CD8-positive, alpha-beta memory T cell (primary cell): ENCODE results near the gene LGR6. TPM values are rescaled to one million over a fixed set of nuclear protein-coding genes. Genes with fewer than 3 reads are reported as not detected.
A peak's percentile ranks its signal among the peaks of the same experiment; 100 is the strongest.

Experiments
- CTCF ChIA-PET: fragments of 350-600 bp; sonication (Branson Sonifier 250); formaldehyde crosslinking; loops from one replicate; lab custom pipeline; 2021; ENCODE audit warnings: antibody characterized with exemption; lab: Charles Lee
- POLR2A ChIA-PET: fragments of 350-600 bp; sonication (Branson Sonifier 250); formaldehyde crosslinking; loops from one replicate; lab custom pipeline; 2021; ENCODE audit warnings: antibody characterized with exemption; lab: Charles Lee
- DNase-seq, 5 donors: peaks; one replicate each; pipeline versions ENCODE4 v3.0.0 to v3.0.0-alpha.2; 2020 to 2022; ENCODE audit warnings: mixed read lengths in 1 of 5
- H3K27ac ChIP-seq: one replicate; pipeline ENCODE4 v1.7.0; 2013; ENCODE audit warnings: low read depth, mild to moderate bottlenecking, low read length, moderate library complexity
- H3K27me3 ChIP-seq: 2 replicates; pipeline ENCODE4 v1.7.0; 2013; ENCODE audit warnings: low read length, mild to moderate bottlenecking; ENCODE audit not compliant: insufficient read depth, poor library complexity, severe bottlenecking
- H3K36me3 ChIP-seq: 2 replicates; pipeline ENCODE4 v1.7.0; 2013; ENCODE audit warnings: mild to moderate bottlenecking, low read length, moderate library complexity; ENCODE audit not compliant: insufficient read depth
- H3K4me1 ChIP-seq: 2 replicates; pipeline ENCODE4 v1.7.0; 2013; ENCODE audit warnings: mild to moderate bottlenecking, low read length, moderate library complexity; ENCODE audit not compliant: insufficient read depth
- H3K4me3 ChIP-seq: 2 replicates; pipeline ENCODE4 v1.7.0; 2013; ENCODE audit warnings: mild to moderate bottlenecking, low read length
- H3K9me3 ChIP-seq: 2 replicates; pipeline ENCODE4 v1.7.0; 2013; ENCODE audit warnings: mild to moderate bottlenecking, low read length
- H3K27ac Mint-ChIP-seq, 8 donors: one replicate each; pipeline ENCODE4 v1.8.0; 2020 to 2021; ENCODE audit warnings: mixed read lengths in 8 of 8, mild to moderate bottlenecking in 6 of 8, inconsistent platforms in 3 of 8, moderate library complexity in 3 of 8
- H3K27me3 Mint-ChIP-seq, 2 donors: one replicate each; pipeline ENCODE4 v1.8.0; 2020 to 2021; ENCODE audit warnings: mixed read lengths in 2 of 2, mild to moderate bottlenecking in 1 of 2, moderate library complexity in 1 of 2
- H3K36me3 Mint-ChIP-seq, 3 donors: one replicate each; pipeline ENCODE4 v1.8.0; 2020 to 2021; ENCODE audit warnings: mixed read lengths in 3 of 3, inconsistent platforms in 1 of 3, mild to moderate bottlenecking in 1 of 3
- H3K4me1 Mint-ChIP-seq, 3 donors: one replicate each; pipeline ENCODE4 v1.8.0; 2020 to 2021; ENCODE audit warnings: mixed read lengths in 3 of 3, inconsistent platforms in 1 of 3, mild to moderate bottlenecking in 1 of 3
- H3K4me3 Mint-ChIP-seq, 7 donors: one replicate each; pipeline ENCODE4 v1.8.0; 2020 to 2021; ENCODE audit warnings: mixed read lengths in 7 of 7, mild to moderate bottlenecking in 6 of 7, moderate library complexity in 4 of 7, inconsistent platforms in 2 of 7
- H3K9me3 Mint-ChIP-seq, 5 donors: one replicate each; pipeline ENCODE4 v1.8.0; 2020 to 2022; ENCODE audit warnings: mixed read lengths in 5 of 5, mild to moderate bottlenecking in 3 of 5, moderate library complexity in 2 of 5, inconsistent platforms in 1 of 5
- polyA plus RNA-seq: library from polyadenylated mRNA; unstranded; fragments of 300-500 nt; fragmentation: Illumina TruSeq; gene quantifications from one replicate; pipeline ENCODE4 v1.2.3, GENCODE V29; 2021
- total RNA-seq, 2 experiments: library from RNA; stranded (reverse); gene quantifications; one replicate each; pipeline ENCODE4 v1.2.3, GENCODE V29; 2021

LGR6 gene
- total and polyA plus RNA-seq, 3 experiments from 2014 or later = 0.40 to 3.1 (median 0.53) TPM

DNA sequence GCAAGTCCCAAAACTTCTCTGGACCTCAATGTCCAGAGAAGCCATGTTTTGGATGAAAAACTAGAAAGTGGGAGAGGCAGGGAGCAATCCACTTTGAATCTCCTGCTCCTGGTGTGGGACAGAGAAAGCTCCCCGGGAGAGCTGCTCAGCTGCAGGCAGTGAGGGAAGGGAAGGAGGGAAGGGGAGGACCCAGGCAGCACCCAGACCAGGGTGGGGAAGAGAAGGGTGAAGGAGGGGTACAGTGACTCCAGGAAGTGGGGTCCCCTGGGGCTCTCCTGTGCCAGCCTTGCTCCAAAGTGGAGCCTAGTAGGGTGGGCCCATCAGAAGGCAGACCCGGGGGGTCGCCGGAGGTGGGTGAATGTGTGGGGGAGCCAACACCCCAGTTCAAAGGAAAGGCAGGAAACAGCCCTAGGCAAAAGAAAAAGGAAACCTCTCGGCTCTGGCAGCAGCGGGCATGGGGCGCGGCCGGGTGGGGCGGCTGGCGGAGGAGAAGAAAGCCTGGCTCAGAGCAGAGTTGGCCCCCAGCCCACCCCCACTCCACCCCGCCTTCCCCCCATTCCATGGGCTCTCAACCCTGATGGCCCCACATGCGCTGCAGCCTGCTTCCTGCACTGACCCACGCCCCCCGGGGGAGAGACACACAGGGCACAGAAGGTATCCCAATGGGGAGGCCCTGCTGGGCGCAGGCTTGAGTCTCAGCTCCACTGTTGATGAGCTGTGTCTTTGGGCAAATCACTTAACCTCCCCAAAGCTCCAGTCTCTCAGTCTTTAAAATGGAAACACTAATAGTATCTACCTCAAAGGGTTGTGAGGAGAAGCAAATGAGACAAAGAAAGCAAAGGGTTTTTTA is 5.7 kb downstream of the LGR6 start:
- ChIA-PET POLR2A (no interaction called here), CTCF (interaction anchor here (0.8 to 2.1 kb wide), 3 partner anchors 10 to 14 kb away, joined by 3 to 7 read pairs (median 3); no protein-coding TSS in a partner anchor)
- no peaks in the 10 kb centered on the region for H3K9me3 ChIP-seq
- peaks cover 60% of the 10 kb centered on the region for H3K4me1 ChIP-seq
- Mint-ChIP-seq H3K27ac (peak overlapping the region; percentile 49 to 92 (median 78)), H3K4me1 (peaks cover 33 to 55% (median 36%) of the 10 kb centered on the region in 3 donors), H3K9me3 (no peaks in the 10 kb centered on the region), H3K27me3 (peaks cover 9 to 12% of the 10 kb centered on the region in 2 donors), H3K36me3 (no peaks in the 10 kb centered on the region), H3K4me3 (peak overlapping the region in 4 of 7 donors; percentile 20 to 77 (median 32))
- DNase-seq = no peak
- H3K27ac ChIP-seq = peak overlapping the region; percentile 24
- H3K27me3 ChIP-seq = no peaks in the 10 kb centered on the region
- H3K36me3 ChIP-seq = no peaks in the 10 kb centered on the region
- H3K4me3 ChIP-seq = no peak overlapping the region

DNA sequence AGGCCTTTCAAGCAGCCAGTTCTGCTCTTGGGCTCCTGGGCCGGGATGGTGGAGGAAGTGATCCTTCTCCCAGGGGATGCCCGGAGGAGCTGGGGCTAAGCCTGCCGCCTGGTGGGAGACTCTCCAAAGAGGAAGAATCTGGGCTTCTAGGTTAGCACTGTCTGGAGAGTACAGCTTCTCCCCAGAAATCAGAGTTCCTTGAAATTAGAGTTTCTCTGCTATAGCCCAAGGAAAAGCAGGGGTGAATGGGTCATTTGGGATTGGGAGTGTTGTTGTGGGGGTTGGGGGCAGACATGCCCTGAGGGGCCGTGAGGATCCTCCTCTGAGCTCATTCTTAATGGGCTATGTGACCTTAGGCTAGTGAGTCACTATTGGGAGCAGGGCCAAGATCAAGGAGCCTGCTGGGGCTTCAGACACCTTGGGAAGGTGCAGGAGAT is 6.5 kb downstream of the LGR6 start:
- Histone ChIP-seq H3K36me3 (no peaks in the 10 kb centered on the region), H3K9me3 (no peaks in the 10 kb centered on the region), H3K4me3 (no peak overlapping the region), H3K4me1 (peaks cover 60% of the 10 kb centered on the region), H3K27ac (no peak overlapping the region), H3K27me3 (no peaks in the 10 kb centered on the region)
- H3K4me1 Mint-ChIP-seq = peaks cover 33 to 55% (median 34%) of the 10 kb centered on the region in 3 donors
- peak overlapping the region in 2 of 7 donors; percentile 30 to 72 for H3K4me3 Mint-ChIP-seq
- CTCF ChIA-PET = interaction anchor here (0.8 to 2.1 kb wide), 3 partner anchors 11 to 15 kb away, joined by 3 to 7 read pairs (median 3); no protein-coding TSS in a partner anchor
- POLR2A ChIA-PET = no interaction called here
- peaks cover 2 to 5% of the 10 kb centered on the region in 2 donors for H3K27me3 Mint-ChIP-seq
- no peaks in the 10 kb centered on the region for H3K9me3 Mint-ChIP-seq
- H3K36me3 Mint-ChIP-seq = no peaks in the 10 kb centered on the region
- DNase-seq = no peak
- peak overlapping the region in 5 of 8 donors; percentile 30 to 90 (median 56) for H3K27ac Mint-ChIP-seq

DNA sequence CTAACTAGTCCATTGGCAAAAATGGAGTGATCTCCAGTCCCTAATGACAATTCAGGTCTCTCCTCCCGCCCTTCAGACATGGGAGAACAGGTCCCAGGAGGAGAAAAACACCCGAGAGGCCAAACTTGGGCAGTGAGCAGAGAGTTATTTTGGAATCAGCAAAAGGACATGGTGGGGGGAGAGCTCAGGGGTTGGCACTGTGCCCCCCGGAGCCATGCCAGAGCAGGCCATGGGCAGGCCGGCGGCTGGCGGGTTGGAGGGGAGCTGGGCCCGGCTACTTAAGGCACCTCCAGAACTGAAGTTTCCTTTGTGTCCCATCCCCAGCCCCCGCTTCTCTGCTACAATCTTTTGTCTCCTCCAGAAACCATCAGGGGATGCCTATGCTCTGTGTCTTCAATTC is 7.1 kb downstream of the LGR6 start:
- Mint-ChIP-seq H3K27me3 (no peaks in the 10 kb centered on the region), H3K4me1 (peaks cover 30 to 55% (median 33%) of the 10 kb centered on the region in 3 donors), H3K4me3 (peak overlapping the region in 5 of 7 donors; percentile 8 to 85 (median 58)), H3K36me3 (no peaks in the 10 kb centered on the region), H3K27ac (peak overlapping the region in 7 of 8 donors; percentile 73 to 97 (median 87)), H3K9me3 (no peaks in the 10 kb centered on the region)
- peaks cover 60% of the 10 kb centered on the region for H3K4me1 ChIP-seq
- POLR2A ChIA-PET = no interaction called here
- H3K27me3 ChIP-seq = no peaks in the 10 kb centered on the region
- no peak overlapping the region for H3K4me3 ChIP-seq
- no peaks in the 10 kb centered on the region for H3K36me3 ChIP-seq
- no peaks in the 10 kb centered on the region for H3K9me3 ChIP-seq
- CTCF ChIA-PET = interaction anchor here (1.1 to 2.1 kb wide), 3 partner anchors 7 to 12 kb away, joined by 3 to 7 read pairs (median 4); partner anchors contain the start of gene LGR6
- no peak for DNase-seq
- no peak overlapping the region for H3K27ac ChIP-seq

DNA sequence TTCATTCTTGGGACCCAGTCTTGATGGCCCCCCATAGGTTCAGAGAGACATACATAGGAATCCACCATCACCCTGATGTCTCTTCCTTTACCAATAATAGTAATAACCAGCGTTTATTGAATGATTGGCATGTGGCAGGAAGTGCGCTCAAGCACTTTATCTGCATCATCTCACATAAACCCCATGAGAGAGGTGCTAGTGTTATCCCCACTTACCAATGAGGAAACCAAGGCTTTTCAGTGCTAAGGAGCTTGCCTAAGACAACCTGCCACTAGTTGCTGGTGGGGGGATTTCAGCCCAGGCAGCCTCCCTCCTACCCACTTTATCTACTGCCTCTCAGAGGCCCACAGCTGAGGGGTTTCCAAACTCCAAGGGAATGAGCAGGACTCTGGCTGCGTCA is 7.7 kb downstream of the LGR6 start:
- Mint-ChIP-seq H3K27ac (peak overlapping the region; percentile 73 to 97 (median 86)), H3K4me3 (peak overlapping the region; percentile 23 to 85 (median 58)), H3K4me1 (peaks cover 30 to 52% (median 33%) of the 10 kb centered on the region in 3 donors), H3K36me3 (no peaks in the 10 kb centered on the region), H3K9me3 (no peaks in the 10 kb centered on the region), H3K27me3 (no peaks in the 10 kb centered on the region)
- ChIA-PET POLR2A (interaction anchor here (0.5 kb wide), 1 partner anchor 189 kb away, joined by 4 read pairs; no protein-coding TSS in a partner anchor), CTCF (interaction anchor here (1.2 to 2.1 kb wide), 2 partner anchors 8 to 12 kb away, joined by 4 to 7 read pairs; partner anchors contain the start of gene LGR6)
- DNase-seq = peak in 2 of 5 donors; percentile 16 to 34
- peaks cover 60% of the 10 kb centered on the region for H3K4me1 ChIP-seq
- no peak overlapping the region for H3K27ac ChIP-seq
- no peaks in the 10 kb centered on the region for H3K9me3 ChIP-seq
- H3K36me3 ChIP-seq = no peaks in the 10 kb centered on the region
- no peak overlapping the region for H3K4me3 ChIP-seq
- H3K27me3 ChIP-seq = no peaks in the 10 kb centered on the region

DNA sequence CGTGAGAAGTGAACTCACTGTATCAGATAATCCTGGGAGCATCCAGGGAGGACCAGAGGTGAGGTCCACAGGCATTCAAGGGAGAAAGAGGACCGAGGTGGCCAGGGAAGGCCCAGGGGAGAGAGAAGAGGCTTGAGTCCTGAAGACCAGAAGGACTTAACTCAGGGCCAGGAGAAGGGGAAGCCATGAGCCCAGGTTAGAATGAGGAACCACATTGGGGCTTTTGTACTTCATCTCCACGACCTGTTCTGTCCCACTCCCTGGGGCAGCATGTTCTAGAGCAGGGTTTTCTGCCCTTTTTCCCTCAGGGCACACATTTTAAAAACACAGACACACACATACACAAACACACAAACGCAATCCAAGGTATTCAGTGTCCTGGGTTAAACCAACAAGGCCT is 8.4 kb downstream of the LGR6 start:
- POLR2A ChIA-PET = no interaction called here

DNA sequence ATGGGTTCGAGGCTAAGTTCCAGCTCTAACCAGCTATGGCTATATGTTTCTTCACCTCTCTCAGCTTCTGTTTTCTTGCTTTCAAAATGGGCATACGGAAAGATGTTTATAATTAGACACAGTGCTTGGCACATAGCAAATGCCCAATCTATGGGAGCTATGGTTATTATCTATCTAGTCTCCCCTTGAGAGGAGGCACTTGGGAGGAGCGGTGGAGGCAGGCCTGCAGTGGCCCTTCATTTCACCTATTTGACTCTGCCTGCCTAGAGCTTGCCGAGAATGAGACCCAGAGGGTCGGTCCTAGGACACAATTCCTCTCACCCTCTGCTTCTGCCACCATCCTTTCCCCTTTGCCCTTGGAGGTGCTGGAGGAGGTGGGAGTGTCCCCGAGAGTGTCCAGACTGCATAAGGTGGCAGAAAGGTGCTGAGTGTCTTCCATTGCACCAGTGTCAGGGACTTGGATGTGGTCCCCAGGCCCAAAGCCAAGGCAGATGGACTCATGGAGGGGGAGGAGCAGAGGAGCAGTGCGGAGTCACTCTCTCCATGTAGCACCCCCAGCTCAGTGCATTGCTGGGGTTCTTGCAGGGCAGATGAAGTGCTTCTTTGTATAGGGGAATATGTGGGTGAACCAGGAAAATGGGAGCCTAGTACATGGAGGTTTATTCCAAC is 9.0 kb downstream of the LGR6 start:
- Mint-ChIP-seq H3K4me1 (peaks cover 17 to 41% (median 21%) of the 10 kb centered on the region in 3 donors), H3K36me3 (no peaks in the 10 kb centered on the region), H3K27me3 (no peaks in the 10 kb centered on the region), H3K4me3 (peak overlapping the region in 1 of 7 donors; percentile 37), H3K9me3 (no peaks in the 10 kb centered on the region), H3K27ac (peak overlapping the region in 7 of 8 donors; percentile 14 to 89 (median 40))
- Histone ChIP-seq H3K27ac (no peak overlapping the region), H3K27me3 (no peaks in the 10 kb centered on the region), H3K36me3 (no peaks in the 10 kb centered on the region), H3K4me1 (peaks cover 53% of the 10 kb centered on the region), H3K9me3 (no peaks in the 10 kb centered on the region), H3K4me3 (no peak overlapping the region)
- ChIA-PET CTCF (interaction anchor here (1.2 kb wide), 1 partner anchor 12 kb away, joined by 3 read pairs; no protein-coding TSS in a partner anchor), POLR2A (no interaction called here)
- DNase-seq = no peak

More for the DNA sequence above, 8.4 kb downstream of the LGR6 start:
- no peaks in the 10 kb centered on the region for H3K36me3 ChIP-seq
- H3K9me3 Mint-ChIP-seq = no peaks in the 10 kb centered on the region
- H3K27ac ChIP-seq = no peak overlapping the region
- H3K9me3 ChIP-seq = no peaks in the 10 kb centered on the region
- H3K4me1 ChIP-seq = peaks cover 54% of the 10 kb centered on the region
- H3K4me3 ChIP-seq = no peak overlapping the region
- no peak for DNase-seq
- CTCF ChIA-PET = interaction anchor here (1.2 kb wide), 2 partner anchors 9 to 12 kb away, joined by 3 to 4 read pairs; partner anchors contain the start of gene LGR6
- no peaks in the 10 kb centered on the region for H3K36me3 Mint-ChIP-seq
- peak overlapping the region in 1 of 7 donors; percentile 37 for H3K4me3 Mint-ChIP-seq
- H3K27me3 ChIP-seq = no peaks in the 10 kb centered on the region
- no peaks in the 10 kb centered on the region for H3K27me3 Mint-ChIP-seq
- H3K27ac Mint-ChIP-seq = peak overlapping the region; percentile 73 to 93 (median 86)
- peaks cover 24 to 48% (median 27%) of the 10 kb centered on the region in 3 donors for H3K4me1 Mint-ChIP-seq

DNA sequence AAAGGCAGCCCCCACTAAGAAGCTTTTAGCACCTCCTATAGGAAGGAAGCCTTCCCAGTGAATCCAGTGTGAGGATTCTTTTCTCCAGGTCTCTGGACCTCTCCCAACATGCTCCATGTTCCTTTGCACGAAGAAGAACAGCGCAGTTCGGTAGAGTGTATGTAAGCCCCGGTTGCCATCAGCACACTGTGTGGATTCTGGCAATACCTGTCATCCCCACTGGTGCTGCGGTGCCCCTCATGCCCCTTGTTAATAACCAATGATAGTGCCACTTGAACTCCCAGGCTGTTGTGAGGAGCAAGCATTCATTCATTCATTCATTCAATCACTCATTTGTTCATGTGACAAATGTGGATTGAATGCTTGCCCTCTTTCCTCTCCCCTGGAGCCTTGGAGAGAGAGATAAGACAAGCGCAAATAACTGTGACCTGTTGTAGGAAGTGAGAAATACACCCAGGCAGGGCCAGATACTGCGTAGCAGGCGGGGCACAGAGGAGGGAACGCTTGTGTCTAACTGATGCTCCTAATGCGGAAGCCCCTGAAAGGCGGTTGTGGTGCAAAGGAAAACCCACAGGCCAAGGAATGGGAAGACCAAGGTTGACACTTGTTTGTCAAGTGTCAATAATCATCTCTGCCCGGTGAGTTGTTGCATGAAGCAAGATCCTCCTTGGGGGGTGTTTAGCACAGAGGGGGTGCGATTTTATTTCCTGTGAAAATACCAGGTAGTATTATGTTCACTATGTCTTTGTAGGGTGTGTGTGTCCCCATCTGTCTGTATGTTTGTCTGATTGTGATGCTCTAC is 9.8 kb downstream of the LGR6 start:
- POLR2A ChIA-PET = no interaction called here
- H3K4me1 Mint-ChIP-seq = peaks cover 9 to 33% (median 13%) of the 10 kb centered on the region in 3 donors
- Histone ChIP-seq H3K27me3 (no peaks in the 10 kb centered on the region), H3K4me3 (no peak overlapping the region), H3K9me3 (no peaks in the 10 kb centered on the region), H3K27ac (peak overlapping the region; percentile 21), H3K4me1 (peaks cover 50% of the 10 kb centered on the region), H3K36me3 (no peaks in the 10 kb centered on the region)
- CTCF ChIA-PET = interaction anchor here (1.2 kb wide), 1 partner anchor 13 kb away, joined by 3 read pairs; no protein-coding TSS in a partner anchor
- H3K27ac Mint-ChIP-seq = peak overlapping the region in 1 of 8 donors; percentile 34
- no peaks in the 10 kb centered on the region for H3K9me3 Mint-ChIP-seq
- peak in 4 of 5 donors; percentile 11 to 58 (median 32) for DNase-seq
- H3K4me3 Mint-ChIP-seq = no peak overlapping the region
- H3K27me3 Mint-ChIP-seq = peaks cover 0 to 1% of the 10 kb centered on the region in 2 donors
- no peaks in the 10 kb centered on the region for H3K36me3 Mint-ChIP-seq
